GM18526 (cell line): ENCODE measurements around the gene CYP46A1.

Source experiments
- POLR2A ChIP-seq: IDR thresholded peaks from 3 replicates; pipeline ENCODE4 v1.6.1; 2011; ENCODE audit not compliant: insufficient read length; ENCODE audit errors: extremely low read depth

Gene CYP46A1

DNA sequence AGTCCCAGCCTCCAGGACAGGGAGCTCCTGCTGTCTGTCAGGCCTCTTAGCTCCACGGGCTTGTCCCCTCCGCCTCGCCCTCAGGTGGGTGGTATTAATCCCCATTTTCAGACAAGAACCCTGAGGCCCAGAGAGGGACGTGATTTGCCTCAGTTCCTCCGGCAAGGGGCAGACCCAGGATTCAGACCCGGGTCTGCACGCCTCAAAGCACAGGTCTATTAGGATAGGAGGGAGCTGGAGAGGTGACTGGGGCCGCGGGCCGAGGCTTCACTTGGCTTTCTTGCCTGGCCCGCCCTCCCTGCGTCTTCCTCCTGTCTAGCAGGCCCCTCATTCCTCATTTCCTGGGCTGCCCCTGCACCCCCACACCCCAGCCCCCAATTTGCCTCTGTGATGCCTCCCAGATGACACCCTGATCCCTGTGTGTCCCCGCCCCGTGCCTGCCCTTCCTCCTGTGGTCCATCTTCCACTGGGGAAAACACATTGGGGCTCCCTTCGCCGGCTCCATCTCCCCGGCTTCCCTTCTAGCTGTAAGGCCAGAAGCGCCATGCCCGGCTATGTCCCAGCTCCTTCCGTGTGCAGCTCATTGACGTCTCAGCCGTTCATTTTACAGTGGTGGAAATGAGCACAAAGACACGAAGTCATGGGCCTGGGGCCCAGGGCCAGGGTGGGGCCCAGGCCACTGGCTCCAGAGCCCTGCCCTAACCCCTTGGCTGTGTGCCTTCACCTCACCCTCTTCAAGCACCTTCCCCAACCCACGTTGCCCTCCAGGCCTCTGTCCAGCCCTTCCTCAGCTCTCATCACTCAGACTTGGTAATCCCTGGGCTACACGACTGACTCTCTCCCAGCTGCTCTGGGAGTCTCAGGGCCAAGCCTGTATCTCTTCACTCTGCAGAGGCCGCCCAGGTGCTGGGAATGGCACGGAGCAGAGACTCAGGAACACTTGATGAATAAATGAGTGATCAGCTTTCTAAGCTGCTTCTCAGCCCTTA lies 15.5 kb upstream of the CYP46A1 start:
- no peak for TF ChIP-seq POLR2A

DNA sequence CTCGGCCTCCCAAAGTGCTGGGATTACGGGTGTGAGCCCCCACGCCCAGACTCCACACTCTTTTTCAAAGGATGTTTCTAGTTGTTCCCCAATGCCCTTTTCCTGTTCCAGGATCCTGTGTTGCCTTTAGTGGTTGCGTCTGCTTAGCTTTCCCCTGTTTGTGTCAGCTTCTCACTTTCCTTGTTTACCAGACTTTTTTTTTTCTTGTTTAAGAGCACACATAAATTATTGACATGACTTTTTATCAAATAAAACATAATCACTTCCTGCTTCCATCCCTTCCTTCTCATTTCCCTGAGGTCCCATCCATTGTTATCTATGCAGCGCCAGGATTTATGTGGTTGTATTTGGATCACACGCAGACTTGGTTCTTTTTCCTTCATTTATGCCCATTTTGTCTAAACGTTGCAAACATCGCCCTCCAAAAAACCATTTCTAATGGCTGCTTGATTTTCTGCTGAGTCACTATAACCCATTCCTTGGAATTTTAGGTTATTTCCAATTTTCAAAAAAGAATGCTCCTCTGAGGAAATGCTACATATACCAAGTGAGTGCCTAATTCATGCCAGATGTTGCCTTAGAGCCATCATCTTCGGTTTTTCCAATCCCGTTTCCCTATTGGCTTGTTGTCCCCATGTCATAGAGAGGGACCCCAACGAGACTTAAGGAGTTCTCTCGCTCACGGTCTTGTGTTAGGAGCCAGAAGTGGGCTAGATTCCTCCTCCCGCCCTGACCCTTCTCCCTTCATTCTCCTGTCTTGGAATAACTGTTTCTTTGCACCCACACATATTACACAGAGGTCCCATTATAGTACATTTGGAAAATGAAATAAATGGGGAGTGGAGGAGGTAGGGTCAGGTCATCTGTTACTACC lies 13.5 kb upstream of the CYP46A1 start:
- no peak for TF ChIP-seq POLR2A

DNA sequence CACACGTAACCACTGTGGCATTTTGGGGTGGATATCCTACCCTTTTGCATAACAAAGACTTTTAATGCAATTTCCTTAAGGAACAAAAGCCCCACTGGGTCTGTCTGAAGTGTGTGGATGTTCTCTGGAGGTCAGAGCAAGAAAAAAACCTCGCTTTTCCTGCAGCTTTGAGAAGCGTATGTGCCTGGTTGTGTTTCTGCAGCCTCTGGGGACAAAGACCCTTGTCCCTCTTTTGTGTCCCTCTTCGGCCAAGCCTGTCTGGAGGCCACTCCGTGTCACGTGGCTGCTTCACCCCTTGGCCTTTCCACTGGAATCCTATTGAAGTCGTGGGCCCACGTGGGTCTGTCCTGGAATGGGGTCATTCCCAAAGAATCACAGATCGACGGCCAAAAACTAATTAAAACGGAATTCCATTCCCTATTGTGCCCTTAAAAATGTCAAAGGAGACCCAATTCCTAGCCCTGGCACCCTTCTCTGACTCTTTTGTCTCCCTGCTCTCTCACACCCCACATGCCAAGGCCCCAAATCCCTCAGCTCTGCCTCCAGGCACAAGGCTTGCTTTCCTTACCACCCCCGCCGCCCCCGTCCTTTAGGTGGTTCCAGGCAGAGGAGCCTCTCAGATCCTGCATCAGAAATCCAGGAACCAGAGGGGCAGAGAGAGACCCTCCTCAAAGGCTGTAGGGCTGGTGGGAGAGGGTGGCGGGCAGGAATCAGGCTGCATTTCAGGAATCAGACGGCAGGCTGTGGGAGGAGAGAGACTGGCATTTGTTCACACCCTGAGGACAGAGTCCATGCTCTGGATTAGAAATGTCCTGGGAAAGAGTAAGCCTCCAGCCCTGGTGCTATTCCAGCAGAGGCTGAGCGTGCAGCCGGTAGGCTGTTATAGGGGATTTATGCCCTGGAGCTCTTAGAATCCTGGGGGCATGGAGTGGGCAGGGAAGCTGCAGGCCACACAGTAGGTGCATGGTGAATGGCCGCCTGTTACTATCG lies 12.6 kb upstream of the CYP46A1 start:
- no peak for TF ChIP-seq POLR2A

DNA sequence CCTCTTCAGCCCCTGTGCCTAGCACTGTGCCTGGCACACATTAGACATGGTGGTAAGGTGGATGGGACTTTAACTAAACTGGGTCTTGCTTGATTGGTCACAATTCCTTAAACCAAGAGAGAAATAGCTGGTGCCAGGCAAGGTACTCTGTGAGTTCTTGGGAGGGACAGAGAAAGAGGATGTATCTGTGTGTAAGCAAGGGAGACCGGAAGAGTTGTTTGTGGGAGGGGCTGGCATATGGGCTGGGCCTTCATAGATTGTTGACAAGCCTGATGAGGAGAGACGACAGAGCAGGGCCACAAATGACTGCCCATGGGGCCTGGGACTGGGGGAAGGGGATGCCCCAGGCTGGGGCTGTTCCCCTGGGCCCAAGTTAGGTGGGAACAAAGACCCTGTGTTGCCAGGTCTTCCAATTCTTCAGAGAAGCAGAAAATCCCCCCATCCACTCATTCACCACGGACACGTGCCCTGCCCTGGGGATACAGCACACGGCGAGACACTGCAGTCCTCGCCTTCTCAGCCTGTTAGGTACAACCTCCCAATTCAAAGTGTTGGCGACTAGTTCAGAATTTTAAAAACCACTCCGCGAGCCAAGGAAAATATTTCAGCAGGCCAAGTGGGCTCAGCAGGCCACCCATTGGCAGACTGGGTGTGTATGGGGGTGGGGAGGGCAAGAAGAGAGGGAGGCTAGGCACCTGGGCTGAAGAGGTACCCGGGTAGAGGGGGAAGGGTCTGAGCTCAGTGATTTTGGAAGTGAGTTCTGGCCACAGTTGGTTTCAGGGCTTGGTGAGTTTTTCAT lies 11.4 kb upstream of the CYP46A1 start:
- TF ChIP-seq POLR2A, result no peak

- no peak for TF ChIP-seq POLR2A
These were observed 10.6 kb upstream of the CYP46A1 start for GRCh38 chr14:99673305-99674063.

GRCh38 chr14:99674064-99674650 lies 9.9 kb upstream of the CYP46A1 start:
- TF ChIP-seq POLR2A, result no peak

- no peak for TF ChIP-seq POLR2A
These were observed 9.2 kb upstream of the CYP46A1 start for GRCh38 chr14:99674776-99675381.

- TF ChIP-seq POLR2A, result no peak
These were observed 8.7 kb upstream of the CYP46A1 start for GRCh38 chr14:99675382-99675835.

- TF ChIP-seq POLR2A, result no peak
These were observed 8.1 kb upstream of the CYP46A1 start for GRCh38 chr14:99675951-99676350.

GRCh38 chr14:99676657-99677056 lies 7.4 kb upstream of the CYP46A1 start:
- TF ChIP-seq POLR2A, result no peak

DNA sequence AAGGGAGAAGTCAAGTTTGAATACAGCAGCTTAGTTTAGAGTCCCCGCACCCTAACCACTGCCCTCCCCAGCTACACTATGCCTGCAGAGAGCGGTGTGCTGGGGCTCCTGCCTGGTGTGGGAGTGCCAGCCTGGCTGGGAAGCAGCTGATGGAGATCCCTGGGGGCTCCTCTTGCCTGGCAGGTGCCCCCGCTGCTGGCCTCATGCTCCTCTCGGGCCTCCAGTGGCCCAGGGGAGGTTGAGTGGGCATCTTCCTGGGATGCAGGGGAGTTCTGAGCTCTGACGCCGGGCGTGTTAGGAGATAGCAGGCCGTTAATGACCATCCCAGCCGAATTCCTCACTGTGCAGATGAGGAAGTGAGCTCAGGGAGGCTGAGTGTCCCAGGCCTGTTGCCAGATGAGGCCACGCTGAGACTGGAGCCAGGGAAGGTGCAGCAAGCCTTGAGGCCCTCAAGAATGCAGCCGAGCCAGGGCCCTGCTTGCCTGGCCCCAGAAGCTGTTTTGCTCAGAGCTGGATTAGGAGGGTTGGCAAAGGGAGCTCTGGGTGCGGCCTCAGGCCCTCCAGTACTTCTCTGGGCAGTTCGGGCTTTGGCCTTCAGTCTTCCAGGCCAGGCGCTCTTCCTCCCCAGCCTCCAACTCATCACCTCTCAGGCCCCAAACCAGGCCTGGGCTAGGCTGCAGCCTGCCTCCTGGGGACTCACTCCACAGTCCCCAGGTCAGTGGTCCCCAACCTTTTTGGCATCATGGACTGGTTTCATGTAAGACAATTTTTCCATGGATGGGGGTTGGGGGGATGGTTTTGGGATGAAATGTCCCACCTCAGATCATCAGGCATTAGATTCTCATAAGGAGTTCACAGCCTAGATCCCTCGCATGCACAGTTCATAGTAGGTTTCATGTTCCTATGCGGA lies 6.6 kb upstream of the CYP46A1 start:
- no peak for TF ChIP-seq POLR2A
